B cell (primary cell): ENCODE data around the gene CFHR5. TPM values are rescaled to one million over a fixed set of nuclear protein-coding genes. Genes with fewer than 3 reads are reported as not detected.

ENCODE experiments used
- ATAC-seq: fragments of 200-7000 bp; cut with Tn5 transposase; one replicate; pipeline ENCODE4 v1.10.0; 2021; ENCODE audit warnings: low read depth, mild to moderate bottlenecking, moderate number of reproducible peaks, moderate library complexity
- CTCF ChIA-PET: fragments of 350-600 bp; sonication (Branson Sonifier 250); formaldehyde crosslinking; loops from one replicate; lab custom pipeline; 2021; ENCODE audit warnings: antibody characterized with exemption, inconsistent platforms; lab: Charles Lee
- POLR2A ChIA-PET: fragments of 350-600 bp; sonication (Branson Sonifier 250); formaldehyde crosslinking; loops from one replicate; lab custom pipeline; 2021; ENCODE audit warnings: antibody characterized with exemption; lab: Charles Lee
- DNase-seq: peaks from one replicate; pipeline ENCODE4 v3.0.0; 2013
- H2AFZ ChIP-seq: 2 replicates; pipeline ENCODE4 v1.6.1; 2012; ENCODE audit warnings: mild to moderate bottlenecking, low read depth, low read length; ENCODE audit not compliant: insufficient read depth, poor library complexity, severe bottlenecking
- H3K27ac ChIP-seq, 2 donors: 1 replicate in 1 of 2; 2 replicates in 1 of 2; pipeline ENCODE4 v1.5.1; 2012 to 2013; ENCODE audit warnings: low read length in 2 of 2, mild to moderate bottlenecking in 2 of 2, moderate library complexity in 1 of 2
- H3K27me3 ChIP-seq, 4 experiments: fragments of 200-600 bp in 1 of 4; sonication (generic) in 1 of 4; replicated peaks in 1 of 4; 1 replicate in 2 of 4; 2 replicates in 2 of 4; pipeline versions ENCODE4 v1.6.1 to v1.7.0; 2013 to 2016; ENCODE audit warnings: low read length in 3 of 4, mild to moderate bottlenecking in 2 of 4, mixed read lengths in 1 of 4, moderate library complexity in 1 of 4; ENCODE audit not compliant: insufficient read depth in 4 of 4, control insufficient read depth in 3 of 4; ENCODE audit errors: control extremely low read depth in 1 of 4
- H3K36me3 ChIP-seq, 2 experiments: replicated peaks in 1 of 2; 1 replicate in 1 of 2; 2 replicates in 1 of 2; pipeline versions ENCODE4 v1.6.1 to v1.7.1; 2013; ENCODE audit warnings: low read length in 1 of 2; ENCODE audit not compliant: insufficient read depth in 2 of 2, control insufficient read depth in 1 of 2; ENCODE audit errors: control extremely low read depth in 1 of 2, extremely low read depth in 1 of 2
- H3K4me1 ChIP-seq, 2 donors: fragments of 200-600 bp in 1 of 2; sonication (generic) in 1 of 2; 1 replicate in 1 of 2; 2 replicates in 1 of 2; pipeline versions ENCODE4 v1.5.1 to v1.6.1; 2013 to 2017; ENCODE audit warnings: low read length in 2 of 2; ENCODE audit not compliant: control insufficient read depth in 2 of 2, insufficient read depth in 2 of 2
- H3K4me2 ChIP-seq: replicated peaks from 2 replicates; pipeline ENCODE3; 2012; ENCODE audit warnings: mild to moderate bottlenecking, low read depth, low read length; ENCODE audit not compliant: poor library complexity, severe bottlenecking
- H3K4me3 ChIP-seq, 5 experiments: fragments of 200-600 bp in 1 of 5; sonication (generic) in 1 of 5; 1 replicate in 3 of 5; 2 replicates in 2 of 5; pipeline versions ENCODE4 v1.5.1 to v1.7.0; 2011 to 2016; ENCODE audit warnings: low read length in 4 of 5, mild to moderate bottlenecking in 4 of 5, low read depth in 2 of 5, control low read depth in 1 of 5, moderate library complexity in 1 of 5; ENCODE audit not compliant: insufficient read depth in 1 of 5; ENCODE audit errors: control extremely low read depth in 1 of 5, extremely low read depth in 1 of 5
- H3K79me2 ChIP-seq: fragments of 200-600 bp; sonication (generic); one replicate; pipeline ENCODE4 v1.6.0; 2016; ENCODE audit warnings: low read length; ENCODE audit not compliant: control insufficient read depth, insufficient read depth
- H3K9ac ChIP-seq: fragments of 200-600 bp; sonication (generic); 2 replicates; pipeline ENCODE4 v1.6.1; 2017; ENCODE audit warnings: mild to moderate bottlenecking, low read length, moderate library complexity
- H3K9me3 ChIP-seq, 3 donors: one replicate each; pipeline versions ENCODE4 v1.6.1 to v1.7.1; 2013; ENCODE audit warnings: low read length in 2 of 3; ENCODE audit not compliant: control insufficient read depth in 2 of 3, insufficient read depth in 1 of 3; ENCODE audit errors: control extremely low read depth in 1 of 3
- H4K20me1 ChIP-seq: 2 replicates; pipeline ENCODE4 v1.6.0; 2012; ENCODE audit warnings: mild to moderate bottlenecking, low read length; ENCODE audit not compliant: insufficient read depth, control insufficient read depth, poor library complexity, severe bottlenecking
- H3K27ac Mint-ChIP-seq: one replicate; pipeline ENCODE4 v1.8.0; 2021; ENCODE audit warnings: mixed read lengths
- H3K27me3 Mint-ChIP-seq: one replicate; pipeline ENCODE4 v1.8.0; 2021; ENCODE audit warnings: mixed read lengths
- H3K4me1 Mint-ChIP-seq: one replicate; pipeline ENCODE4 v1.8.0; 2021; ENCODE audit warnings: mixed read lengths
- H3K4me3 Mint-ChIP-seq: one replicate; pipeline ENCODE4 v1.8.0; 2021; ENCODE audit warnings: mixed read lengths
- H3K9me3 Mint-ChIP-seq: one replicate; pipeline ENCODE4 v1.8.0; 2022; ENCODE audit warnings: mixed read lengths; ENCODE audit not compliant: insufficient read depth
- EZH2 ChIP-seq: IDR thresholded peaks from 2 replicates; pipeline ENCODE4 v1.6.1; 2012; ENCODE audit warnings: borderline replicate concordance, low read depth, mild to moderate bottlenecking, moderate library complexity, low read length; ENCODE audit not compliant: insufficient read depth, poor library complexity, severe bottlenecking
- WGBS: methylation state at CpG from one replicate; pipeline ENCODE4 v1.1.5; 2013; ENCODE audit warnings: missing lambda C conversion rate; ENCODE audit not compliant: insufficient coverage; 5-methylcytosine and 5-hydroxymethylcytosine counted together
- intact Hi-C: fragments of 100-400 bp; cut with micrococcal nuclease; formaldehyde crosslinking; loops from one replicate; pipeline ENCODE4 v1.10.0; 2022
- polyA plus RNA-seq: library from polyadenylated mRNA; depleted of rRNA; stranded (reverse); fragments of >200 nt; gene quantifications from 2 replicates; pipeline ENCODE4 v1.2.3, GENCODE V29; 2012
- total RNA-seq, 2 donors: library from RNA; stranded (reverse); fragments of 120-200 nt in 1 of 2; gene quantifications; 1 replicate in 1 of 2; 2 replicates in 1 of 2; pipeline versions ENCODE4 v1.2.3 to v1.2.4, GENCODE V29; 2013 to 2022
- TF ChIP-seq, protein P1 (sequence below): fragments of 200-600 bp; IDR thresholded peaks from one replicate; pipeline ENCODE4 v1.8.0; 2022; ENCODE audit warnings: antibody characterized with exemption, mild to moderate bottlenecking

Gene CFHR5
- total and polyA plus RNA-seq, 2 donors (not counting 1 experiment from before 2014, with no cell fraction given): not detected

- no peak overlapping the region for H3K4me3 Mint-ChIP-seq
- Histone ChIP-seq H4K20me1 (no peaks in the 10 kb centered on the region), H3K79me2 (no peaks in the 10 kb centered on the region), H3K27ac (no peak overlapping the region), H3K27me3 (no peaks in the 10 kb centered on the region), H3K4me1 (no peaks in the 10 kb centered on the region), H3K9me3 (no peaks in the 10 kb centered on the region), H3K4me2 (no peak overlapping the region), H3K4me3 (no peak overlapping the region), H3K36me3 (no peaks in the 10 kb centered on the region), H3K9ac (no peak overlapping the region), H2AFZ (no peak overlapping the region)
- TF ChIP-seq, protein P1, sequence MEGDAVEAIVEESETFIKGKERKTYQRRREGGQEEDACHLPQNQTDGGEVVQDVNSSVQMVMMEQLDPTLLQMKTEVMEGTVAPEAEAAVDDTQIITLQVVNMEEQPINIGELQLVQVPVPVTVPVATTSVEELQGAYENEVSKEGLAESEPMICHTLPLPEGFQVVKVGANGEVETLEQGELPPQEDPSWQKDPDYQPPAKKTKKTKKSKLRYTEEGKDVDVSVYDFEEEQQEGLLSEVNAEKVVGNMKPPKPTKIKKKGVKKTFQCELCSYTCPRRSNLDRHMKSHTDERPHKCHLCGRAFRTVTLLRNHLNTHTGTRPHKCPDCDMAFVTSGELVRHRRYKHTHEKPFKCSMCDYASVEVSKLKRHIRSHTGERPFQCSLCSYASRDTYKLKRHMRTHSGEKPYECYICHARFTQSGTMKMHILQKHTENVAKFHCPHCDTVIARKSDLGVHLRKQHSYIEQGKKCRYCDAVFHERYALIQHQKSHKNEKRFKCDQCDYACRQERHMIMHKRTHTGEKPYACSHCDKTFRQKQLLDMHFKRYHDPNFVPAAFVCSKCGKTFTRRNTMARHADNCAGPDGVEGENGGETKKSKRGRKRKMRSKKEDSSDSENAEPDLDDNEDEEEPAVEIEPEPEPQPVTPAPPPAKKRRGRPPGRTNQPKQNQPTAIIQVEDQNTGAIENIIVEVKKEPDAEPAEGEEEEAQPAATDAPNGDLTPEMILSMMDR: no peak
- TF ChIP-seq EZH2: no peak
- H3K27ac Mint-ChIP-seq: no peak overlapping the region
- no peaks in the 10 kb centered on the region for H3K27me3 Mint-ChIP-seq
- no peak for ATAC-seq
- no peak for DNase-seq
- no CpG with 5 or more reads among the region's 2 CpGs for WGBS
- H3K4me1 Mint-ChIP-seq: no peaks in the 10 kb centered on the region
- ChIA-PET POLR2A (no interaction called here), CTCF (no interaction called here)
- intact Hi-C loops: no loop called here
- H3K9me3 Mint-ChIP-seq: no peaks in the 10 kb centered on the region
Observed at GRCh38 chr1:197001828-197002227, 24.5 kb downstream of the CFHR5 start.

GRCh38 chr1:197003132-197003531, 25.8 kb downstream of the CFHR5 start:
- no peak overlapping the region for H3K9ac ChIP-seq
- no peak overlapping the region for H3K27ac ChIP-seq
- Mint-ChIP-seq H3K27ac (no peak overlapping the region), H3K4me3 (no peak overlapping the region), H3K27me3 (no peaks in the 10 kb centered on the region), H3K4me1 (no peaks in the 10 kb centered on the region), H3K9me3 (no peaks in the 10 kb centered on the region)
- CTCF ChIA-PET: no interaction called here
- H2AFZ ChIP-seq: no peak overlapping the region
- ATAC-seq (no peak), DNase-seq (no peak)
- H3K4me1 ChIP-seq: no peaks in the 10 kb centered on the region
- no peaks in the 10 kb centered on the region for H3K79me2 ChIP-seq
- H3K4me2 ChIP-seq: no peak overlapping the region
- H3K36me3 ChIP-seq: no peaks in the 10 kb centered on the region
- no peaks in the 10 kb centered on the region for H3K9me3 ChIP-seq
- no peaks in the 10 kb centered on the region for H4K20me1 ChIP-seq
- POLR2A ChIA-PET: no interaction called here
- H3K4me3 ChIP-seq: no peak overlapping the region
- WGBS: 83% methylated on average over 2 of the region's 2 CpGs
- TF ChIP-seq, protein P1: no peak
- TF ChIP-seq EZH2: no peak
- no peaks in the 10 kb centered on the region for H3K27me3 ChIP-seq
- intact Hi-C loops: no loop called here
